OCI-LY7 (cell line): ENCODE measurements around the gene ATXN10.

Experiments
- CTCF ChIP-seq: fragments of 200-600 bp; sonication (generic); conservative IDR thresholded peaks from 2 replicates; pipeline ENCODE4 v1.5.1; 2014; ENCODE audit warnings: mild to moderate bottlenecking, antibody characterized with exemption, low read length, moderate library complexity, mixed read lengths
- EZH2phosphoT487 ChIP-seq: fragments of 200-600 bp; sonication (generic); IDR thresholded peaks from 2 replicates; pipeline ENCODE4 v1.6.1; 2018; ENCODE audit warnings: low read depth, borderline replicate concordance, mild to moderate bottlenecking, mixed run types, antibody characterized with exemption, low read length, moderate library complexity, mixed read lengths

GRCh38 chr22:45636683-45637082 lies 35.0 kb upstream of the ATXN10 start:
- no peak for TF ChIP-seq CTCF
- TF ChIP-seq EZH2phosphoT487 = no peak
